ENCODE data around the gene PGAM4.

- no peak for TF ChIP-seq POLR2A (IDR thresholded peaks at IDR 0.05)
- no peak for TF ChIP-seq CTCF (IDR thresholded peaks at IDR 0.05)
- TF ChIP-seq POLR2AphosphoS5 (IDR thresholded peaks at IDR 0.05) = no peak
These were observed 33.1 kb downstream of the PGAM4 start for GRCh38 chrX:77936299-77936698.

All from prostate gland (tissue), 2 donors.